Adrenal gland (tissue), 5 donors: Measurements from ENCODE around the gene SRI.

Experiments used
- CTCF ChIP-seq, 6 experiments: fragments of 450-650 bp in 4 of 6; fragments of 200-600 bp in 2 of 6; sonication (generic) in 1 of 6; IDR thresholded peaks; 1 replicate in 5 of 6; 2 replicates in 1 of 6; pipeline versions ENCODE4 v1.5.1 to v1.8.0; 2016 to 2021; ENCODE audit warnings: antibody characterized with exemption in 6 of 6, mild to moderate bottlenecking in 2 of 6, moderate library complexity in 1 of 6
- POLR2A ChIP-seq, 2 donors: fragments of 450-650 bp; IDR thresholded peaks; one replicate each; pipeline ENCODE4 v1.6.1; 2017; ENCODE audit warnings: antibody characterized with exemption in 2 of 2, mild to moderate bottlenecking in 2 of 2, moderate library complexity in 1 of 2
- donor health status: DM: no; HTN: no; CAD: no.

GRCh38 chr7:88169717-88170320, 50.0 kb downstream of the SRI start:
- no peak for TF ChIP-seq POLR2A (IDR thresholded peaks at IDR 0.05)
- TF ChIP-seq CTCF (IDR thresholded peaks at IDR 0.05), result peak; percentile 32 to 65 (median 50)
